NT2/D1 (cell line): ENCODE data around the gene KCNC4.

Experiments
- SUZ12 ChIP-seq: IDR thresholded peaks from 2 replicates; pipeline ENCODE4 v1.6.1; 2011; ENCODE audit not compliant: insufficient read length, insufficient read depth; ENCODE audit errors: extremely low read depth
- YY1 ChIP-seq: IDR thresholded peaks from 2 replicates; pipeline ENCODE4 v1.6.1; 2011; ENCODE audit not compliant: insufficient read length, insufficient read depth
- ZNF274 ChIP-seq: IDR thresholded peaks from 2 replicates; pipeline ENCODE4 v1.6.1; 2011; ENCODE audit warnings: mild to moderate bottlenecking, low read depth, low read length

GRCh38 chr1:110206261-110206920, 3.7 kb upstream of the KCNC4 start:
- TF ChIP-seq ZNF274 = no peak
- TF ChIP-seq SUZ12 = no peak
- TF ChIP-seq YY1 = no peak
